ENCODE data around the gene GASK1A.

GRCh38 chr3:43081796-43082195 lies 102.7 kb downstream of the GASK1A start:
- TF ChIP-seq CTCF (IDR thresholded peaks at IDR 0.05; ENCODE audit: borderline replicate concordance, extremely low read depth, low read length, poor library complexity, severe bottlenecking) (no peak), EZH2 (IDR thresholded peaks at IDR 0.05; ENCODE audit: borderline replicate concordance, low read depth, low read length, severe bottlenecking) (no peak)
